ENCODE data around the gene FGF12. TPM values are rescaled to one million over a fixed set of nuclear protein-coding genes. Genes with fewer than 3 reads are reported as not detected.

FGF12 gene
- total RNA-seq, 4 donors from 2014 or later = 1.0 to 4.4 (median 1.3) TPM; not detected in 1

DNA sequence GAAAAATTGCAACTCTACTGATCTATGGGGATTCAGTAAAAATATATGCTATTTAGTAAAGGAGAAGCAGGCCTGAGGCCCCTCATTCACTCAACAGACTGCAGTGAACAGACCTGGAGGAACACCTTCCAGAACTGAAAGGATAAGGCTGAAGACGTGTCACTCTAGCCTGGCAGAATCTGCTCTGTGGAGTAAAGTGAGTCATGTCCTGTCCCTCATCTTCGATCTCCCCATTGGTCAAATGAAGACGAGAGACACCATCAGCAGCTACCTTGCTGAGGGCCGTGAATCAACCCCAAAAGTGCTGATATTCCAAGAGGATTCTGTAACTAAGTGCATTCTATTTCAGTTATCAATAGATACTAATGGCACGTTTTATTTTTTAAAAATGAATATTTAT is 359.7 kb downstream of the FGF12 start:
- Histone ChIP-seq H3K4me3 (no peak overlapping the region), H3K27ac (no peak overlapping the region), H3K9me3 (no peaks in the 10 kb centered on the region), H3K36me3 (no peaks in the 10 kb centered on the region), H3K4me1 (no peaks in the 10 kb centered on the region), H3K27me3 (no peaks in the 10 kb centered on the region)
- intact Hi-C loops (cut with DNase I; ENCODE audit: low total_unique reads) = no loop called here
- TF ChIP-seq, protein P1, sequence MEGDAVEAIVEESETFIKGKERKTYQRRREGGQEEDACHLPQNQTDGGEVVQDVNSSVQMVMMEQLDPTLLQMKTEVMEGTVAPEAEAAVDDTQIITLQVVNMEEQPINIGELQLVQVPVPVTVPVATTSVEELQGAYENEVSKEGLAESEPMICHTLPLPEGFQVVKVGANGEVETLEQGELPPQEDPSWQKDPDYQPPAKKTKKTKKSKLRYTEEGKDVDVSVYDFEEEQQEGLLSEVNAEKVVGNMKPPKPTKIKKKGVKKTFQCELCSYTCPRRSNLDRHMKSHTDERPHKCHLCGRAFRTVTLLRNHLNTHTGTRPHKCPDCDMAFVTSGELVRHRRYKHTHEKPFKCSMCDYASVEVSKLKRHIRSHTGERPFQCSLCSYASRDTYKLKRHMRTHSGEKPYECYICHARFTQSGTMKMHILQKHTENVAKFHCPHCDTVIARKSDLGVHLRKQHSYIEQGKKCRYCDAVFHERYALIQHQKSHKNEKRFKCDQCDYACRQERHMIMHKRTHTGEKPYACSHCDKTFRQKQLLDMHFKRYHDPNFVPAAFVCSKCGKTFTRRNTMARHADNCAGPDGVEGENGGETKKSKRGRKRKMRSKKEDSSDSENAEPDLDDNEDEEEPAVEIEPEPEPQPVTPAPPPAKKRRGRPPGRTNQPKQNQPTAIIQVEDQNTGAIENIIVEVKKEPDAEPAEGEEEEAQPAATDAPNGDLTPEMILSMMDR (IDR thresholded peaks at IDR 0.05) = no peak
- no peak for TF ChIP-seq POLR2A (IDR thresholded peaks at IDR 0.05)
- no peak for DNase-seq

DNA sequence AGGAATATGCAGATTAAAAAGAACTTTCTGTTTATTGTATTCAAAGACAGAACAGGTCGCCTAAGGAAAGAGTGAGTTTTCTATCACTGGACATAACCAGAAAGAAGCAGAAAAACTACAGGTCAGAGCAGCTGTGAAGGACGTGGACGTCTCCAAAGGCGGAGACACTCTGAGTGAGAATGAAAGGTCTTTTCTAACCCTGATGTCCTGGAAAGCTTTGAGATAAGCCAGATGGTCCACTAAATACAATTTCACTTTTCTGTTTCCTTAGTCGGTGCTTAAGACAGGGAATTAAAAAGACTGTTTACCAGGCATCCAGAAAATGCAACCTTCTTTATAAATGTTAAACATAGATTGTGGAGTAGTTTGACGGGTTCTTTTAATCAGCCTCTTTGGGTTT is 360.4 kb downstream of the FGF12 start:
- H3K9me3 ChIP-seq = no peaks in the 10 kb centered on the region
- no peak overlapping the region for H3K4me3 ChIP-seq
- TF ChIP-seq, protein P1 (IDR thresholded peaks at IDR 0.05) = no peak
- no peak for TF ChIP-seq POLR2A (IDR thresholded peaks at IDR 0.05)
- intact Hi-C loops (cut with DNase I; ENCODE audit: low total_unique reads) = no loop called here
- no peaks in the 10 kb centered on the region for H3K4me1 ChIP-seq
- H3K36me3 ChIP-seq = no peaks in the 10 kb centered on the region
- DNase-seq = no peak
- no peak overlapping the region for H3K27ac ChIP-seq
- H3K27me3 ChIP-seq = no peaks in the 10 kb centered on the region

DNA sequence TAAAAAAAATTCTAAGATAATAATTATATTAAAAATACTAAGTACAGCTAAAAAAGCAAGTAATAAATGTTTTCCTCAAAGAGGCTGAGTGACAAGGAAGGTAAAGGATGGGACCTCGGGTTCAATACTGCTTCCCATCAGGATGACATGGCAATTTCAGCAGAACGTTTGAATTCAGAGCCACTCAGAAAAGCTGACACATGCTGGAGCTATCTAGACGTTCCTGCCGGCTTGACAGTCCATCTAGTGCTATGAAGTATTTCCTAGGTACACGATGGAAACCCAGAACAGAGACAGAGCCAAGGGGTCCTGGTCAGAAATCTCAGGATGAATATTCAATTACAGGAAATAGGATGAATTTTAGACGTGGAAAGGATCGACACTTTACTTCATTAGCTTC is 361.8 kb downstream of the FGF12 start:
- TF ChIP-seq, protein P1 (IDR thresholded peaks at IDR 0.05) = no peak
- no peak for TF ChIP-seq POLR2A (IDR thresholded peaks at IDR 0.05)
- H3K36me3 ChIP-seq = no peaks in the 10 kb centered on the region
- no peaks in the 10 kb centered on the region for H3K4me1 ChIP-seq
- H3K27ac ChIP-seq = no peak overlapping the region
- no peak for DNase-seq
- intact Hi-C loops (cut with DNase I; ENCODE audit: low total_unique reads) = no loop called here
- H3K27me3 ChIP-seq = no peaks in the 10 kb centered on the region
- no peaks in the 10 kb centered on the region for H3K9me3 ChIP-seq
- H3K4me3 ChIP-seq = no peak overlapping the region

DNA sequence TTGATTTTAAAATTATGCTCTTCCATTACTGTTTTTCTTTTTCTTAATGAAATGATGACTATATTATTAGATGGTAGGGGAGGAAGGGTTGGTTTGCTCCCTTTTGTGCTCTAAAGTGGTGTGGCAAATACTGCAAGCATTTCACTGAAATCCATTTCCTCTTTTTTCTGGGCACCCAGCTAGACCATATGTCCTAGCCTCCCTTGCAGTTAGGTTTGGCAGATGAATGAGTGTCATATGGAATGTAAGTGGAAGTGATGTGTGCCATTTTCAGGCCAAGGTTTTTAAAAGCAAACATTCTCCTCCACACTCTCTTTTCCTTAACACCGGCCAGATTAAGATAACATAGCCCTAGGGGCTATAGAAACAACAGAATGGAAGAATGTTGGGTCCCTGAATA is 363.0 kb downstream of the FGF12 start:
- no peak overlapping the region for H3K4me3 ChIP-seq
- H3K36me3 ChIP-seq = no peaks in the 10 kb centered on the region
- DNase-seq = no peak
- H3K9me3 ChIP-seq = no peaks in the 10 kb centered on the region
- intact Hi-C loops (cut with DNase I; ENCODE audit: low total_unique reads) = no loop called here
- no peak for TF ChIP-seq POLR2A (IDR thresholded peaks at IDR 0.05)
- TF ChIP-seq, protein P1 (IDR thresholded peaks at IDR 0.05) = no peak
- H3K27ac ChIP-seq = no peak overlapping the region
- H3K27me3 ChIP-seq = no peaks in the 10 kb centered on the region
- no peaks in the 10 kb centered on the region for H3K4me1 ChIP-seq

DNA sequence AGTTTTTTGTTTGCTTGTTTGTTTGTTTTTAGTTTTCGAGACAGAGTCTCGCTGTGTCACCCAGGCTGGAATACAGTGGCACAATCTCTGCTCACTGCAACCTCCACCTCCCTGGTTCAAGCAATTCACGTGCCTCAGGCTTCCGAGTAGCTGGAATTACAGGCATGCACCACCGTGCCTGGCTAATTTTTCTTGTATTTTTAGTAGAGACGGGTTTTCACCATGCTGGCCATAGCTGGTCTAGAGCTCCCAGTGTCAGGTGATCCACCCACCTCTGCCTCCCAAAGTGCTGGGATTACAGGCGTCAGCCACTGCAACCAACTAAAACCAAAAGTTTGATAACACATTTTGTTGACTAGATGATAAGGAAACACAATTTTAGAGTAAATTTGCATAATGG is 372.7 kb downstream of the FGF12 start:
- Histone ChIP-seq H3K9me3 (no peaks in the 10 kb centered on the region), H3K36me3 (no peaks in the 10 kb centered on the region), H3K4me1 (no peaks in the 10 kb centered on the region), H3K27ac (no peak overlapping the region), H3K4me3 (no peak overlapping the region), H3K27me3 (no peaks in the 10 kb centered on the region)
- intact Hi-C loops (cut with DNase I; ENCODE audit: low total_unique reads) = no loop called here
- DNase-seq = no peak
- TF ChIP-seq, protein P1 (IDR thresholded peaks at IDR 0.05) = no peak
- TF ChIP-seq POLR2A (IDR thresholded peaks at IDR 0.05) = no peak
